DMS114 treated with DMSO at 0.1 percent for 48 hours (cell line): ENCODE measurements around the gene ANKRD11.
A peak's percentile ranks its signal among the peaks of the same experiment; 100 is the strongest.
"Not testable (repeated sequence)": the region's sequence is repeated elsewhere in the genome, so short reads cannot be mapped to it uniquely, and the experiment has no call there.

Experiments used
- DNase-seq: peaks from one replicate; lab custom pipeline; 2025; ENCODE audit not compliant: unreplicated experiment; lab: John Stamatoyannopoulos, UW

Gene ANKRD11

GRCh38 chr16:89248196-89248982 is 242.0 kb downstream of the ANKRD11 start:
- no peak for DNase-seq

- not testable (repeated sequence) for DNase-seq
Measured at GRCh38 chr16:89247734-89248075, 242.7 kb downstream of the ANKRD11 start.

- DNase-seq: peak; percentile 53
Measured at GRCh38 chr16:89246903-89247733, 243.2 kb downstream of the ANKRD11 start.

- DNase-seq: no peak
Measured at GRCh38 chr16:89246383-89246902, 243.9 kb downstream of the ANKRD11 start.

- DNase-seq: no peak
Measured at GRCh38 chr16:89244754-89245153, 245.6 kb downstream of the ANKRD11 start.

GRCh38 chr16:89244264-89244663 is 246.1 kb downstream of the ANKRD11 start:
- DNase-seq: not testable (repeated sequence)

GRCh38 chr16:89243664-89244063 is 246.7 kb downstream of the ANKRD11 start:
- DNase-seq: no peak

- DNase-seq: no peak
Measured at GRCh38 chr16:89242795-89243200, 247.6 kb downstream of the ANKRD11 start.

GRCh38 chr16:89241187-89242007 is 249.0 kb downstream of the ANKRD11 start:
- DNase-seq: peak; percentile 76

GRCh38 chr16:89237733-89238132 is 252.6 kb downstream of the ANKRD11 start:
- DNase-seq: no peak

- no peak for DNase-seq
Measured at GRCh38 chr16:89233678-89234490, 256.5 kb downstream of the ANKRD11 start.

- DNase-seq: no peak
Measured at GRCh38 chr16:89232107-89232506, 258.3 kb downstream of the ANKRD11 start.

GRCh38 chr16:89230255-89230654 is 260.1 kb downstream of the ANKRD11 start:
- no peak for DNase-seq

GRCh38 chr16:89224665-89225064 is 265.7 kb downstream of the ANKRD11 start:
- no peak for DNase-seq

- no peak for DNase-seq
Measured at GRCh38 chr16:89222931-89223330, 267.4 kb downstream of the ANKRD11 start.

- DNase-seq: no peak
Measured at GRCh38 chr16:89221604-89222003, 268.8 kb downstream of the ANKRD11 start.

- no peak for DNase-seq
Measured at GRCh38 chr16:89219365-89219764, 271.0 kb downstream of the ANKRD11 start.
